ENCODE data around the gene CELSR2. TPM values are rescaled to one million over a fixed set of nuclear protein-coding genes. Genes with fewer than 3 reads are reported as not detected.

Gene CELSR2
- total RNA-seq, 1 experiment from 2014 or later: 30.2 TPM

GRCh38 chr1:109261006-109261405, 11.7 kb downstream of the CELSR2 start:
- peaks cover 17% of the 10 kb centered on the region for H3K36me3 ChIP-seq (ENCODE audit: insufficient read depth, low read length, poor library complexity, severe bottlenecking)
- CTCF ChIA-PET: no interaction called here
- no peak for TF ChIP-seq CTCF (conservative IDR thresholded peaks at IDR 0.05; ENCODE audit: low read depth, low read length)
- TF ChIP-seq EZH2 (IDR thresholded peaks at IDR 0.05; ENCODE audit: borderline replicate concordance, low read depth, low read length, poor library complexity, severe bottlenecking): no peak
- no peaks in the 10 kb centered on the region for H3K4me1 ChIP-seq (ENCODE audit: insufficient read depth, low read length, poor library complexity, severe bottlenecking)
- H3K9me3 ChIP-seq (ENCODE audit: low read depth, low read length, poor library complexity, severe bottlenecking): no peaks in the 10 kb centered on the region
- H3K27ac ChIP-seq (ENCODE audit: low read depth, low read length, poor library complexity, severe bottlenecking): no peak overlapping the region
- intact Hi-C loops (cut with micrococcal nuclease; ENCODE audit: unreplicated experiment): loop anchor here (5.0 kb wide), 2 partner anchors 59 to 271 kb away; no protein-coding TSS in a partner anchor
- no peak overlapping the region for H3K4me3 ChIP-seq (ENCODE audit: low read depth, low read length, poor library complexity, severe bottlenecking)
- no peaks in the 10 kb centered on the region for H3K27me3 ChIP-seq (replicated peaks; ENCODE audit: insufficient read depth, low read depth, low read length, poor library complexity)
- BruUV-seq (replicated peaks): no TSS peak
- DNase-seq (ENCODE audit: low spot score): no peak
- POLR2A ChIA-PET (ENCODE audit: low non-redundant PET): no interaction called here

DNA sequence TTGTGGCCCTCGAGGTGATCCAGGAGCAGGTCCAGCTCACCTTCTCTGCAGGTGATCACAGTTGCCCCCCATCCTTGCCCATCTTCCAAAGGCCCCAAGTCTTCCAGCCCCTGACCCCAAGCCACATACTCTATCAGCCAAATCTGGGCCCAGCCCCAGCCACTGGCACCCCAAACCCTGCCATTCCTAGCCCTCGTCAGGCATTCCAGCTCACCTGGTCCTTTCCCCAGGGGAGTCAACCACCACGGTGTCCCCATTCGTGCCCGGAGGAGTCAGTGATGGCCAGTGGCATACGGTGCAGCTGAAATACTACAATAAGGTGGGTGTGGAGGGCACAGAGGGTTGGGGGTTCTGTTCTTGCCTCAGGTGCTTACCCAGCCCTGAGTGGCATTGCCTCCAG, 12.2 kb downstream of the CELSR2 start:
- TF ChIP-seq EZH2 (IDR thresholded peaks at IDR 0.05; ENCODE audit: borderline replicate concordance, low read depth, low read length, poor library complexity, severe bottlenecking) (no peak), CTCF (conservative IDR thresholded peaks at IDR 0.05; ENCODE audit: low read depth, low read length) (no peak)
- Histone ChIP-seq H3K27me3 (replicated peaks; ENCODE audit: insufficient read depth, low read depth, low read length, poor library complexity) (no peaks in the 10 kb centered on the region), H3K36me3 (ENCODE audit: insufficient read depth, low read length, poor library complexity, severe bottlenecking) (peaks cover 17% of the 10 kb centered on the region), H3K4me3 (ENCODE audit: low read depth, low read length, poor library complexity, severe bottlenecking) (no peak overlapping the region), H3K9me3 (ENCODE audit: low read depth, low read length, poor library complexity, severe bottlenecking) (no peaks in the 10 kb centered on the region), H3K27ac (ENCODE audit: low read depth, low read length, poor library complexity, severe bottlenecking) (no peak overlapping the region), H3K4me1 (ENCODE audit: insufficient read depth, low read length, poor library complexity, severe bottlenecking) (no peaks in the 10 kb centered on the region)
- ChIA-PET POLR2A (ENCODE audit: low non-redundant PET) (no interaction called here), CTCF (no interaction called here)
- BruUV-seq (replicated peaks): no TSS peak
- intact Hi-C loops (cut with micrococcal nuclease; ENCODE audit: unreplicated experiment): loop anchor here (5.0 kb wide), 2 partner anchors 59 to 271 kb away; no protein-coding TSS in a partner anchor
- no peak for DNase-seq (ENCODE audit: low spot score)

- BruUV-seq (replicated peaks): no TSS peak
- Histone ChIP-seq H3K4me3 (ENCODE audit: low read depth, low read length, poor library complexity, severe bottlenecking) (no peak overlapping the region), H3K9me3 (ENCODE audit: low read depth, low read length, poor library complexity, severe bottlenecking) (no peaks in the 10 kb centered on the region), H3K27ac (ENCODE audit: low read depth, low read length, poor library complexity, severe bottlenecking) (no peak overlapping the region), H3K27me3 (replicated peaks; ENCODE audit: insufficient read depth, low read depth, low read length, poor library complexity) (no peaks in the 10 kb centered on the region), H3K4me1 (ENCODE audit: insufficient read depth, low read length, poor library complexity, severe bottlenecking) (no peaks in the 10 kb centered on the region), H3K36me3 (ENCODE audit: insufficient read depth, low read length, poor library complexity, severe bottlenecking) (peaks cover 17% of the 10 kb centered on the region)
- no peak for DNase-seq (ENCODE audit: low spot score)
- TF ChIP-seq EZH2 (IDR thresholded peaks at IDR 0.05; ENCODE audit: borderline replicate concordance, low read depth, low read length, poor library complexity, severe bottlenecking): no peak
- TF ChIP-seq CTCF (conservative IDR thresholded peaks at IDR 0.05; ENCODE audit: low read depth, low read length): no peak
- intact Hi-C loops (cut with micrococcal nuclease; ENCODE audit: unreplicated experiment): loop anchor here (5.0 kb wide), 2 partner anchors 60 to 270 kb away; no protein-coding TSS in a partner anchor
- ChIA-PET POLR2A (ENCODE audit: low non-redundant PET) (no interaction called here), CTCF (no interaction called here)
These were observed 13.1 kb downstream of the CELSR2 start for GRCh38 chr1:109262231-109263055.
